DMS 273 treated with DMSO at 0.1 percent for 48 hours (cell line): ENCODE results near the gene OTOG.

Experiments used
- DNase-seq: peaks from one replicate; lab custom pipeline; 2025; lab: John Stamatoyannopoulos, UW

Gene OTOG

DNA sequence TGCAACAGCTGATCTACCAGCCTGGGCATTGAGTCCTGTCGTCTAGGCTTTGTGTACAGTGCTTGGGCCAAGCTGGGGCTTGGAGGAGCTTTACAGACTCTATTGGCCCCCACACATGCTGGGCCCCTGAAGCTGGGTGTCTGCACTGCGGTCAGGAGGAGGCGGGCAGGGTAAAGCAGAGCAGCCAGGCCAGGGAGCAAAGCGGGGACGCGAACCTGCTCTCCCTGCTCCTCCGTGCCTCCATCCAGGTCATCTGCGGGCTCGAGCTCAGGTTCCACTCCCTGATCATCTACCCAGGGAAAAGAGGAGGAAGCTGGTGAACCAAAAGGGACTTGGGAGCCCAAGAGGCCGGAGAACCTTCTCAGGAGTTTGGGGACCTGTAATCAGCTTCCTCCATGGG lies 29.9 kb upstream of the OTOG start:
- DNase-seq: no peak

DNA sequence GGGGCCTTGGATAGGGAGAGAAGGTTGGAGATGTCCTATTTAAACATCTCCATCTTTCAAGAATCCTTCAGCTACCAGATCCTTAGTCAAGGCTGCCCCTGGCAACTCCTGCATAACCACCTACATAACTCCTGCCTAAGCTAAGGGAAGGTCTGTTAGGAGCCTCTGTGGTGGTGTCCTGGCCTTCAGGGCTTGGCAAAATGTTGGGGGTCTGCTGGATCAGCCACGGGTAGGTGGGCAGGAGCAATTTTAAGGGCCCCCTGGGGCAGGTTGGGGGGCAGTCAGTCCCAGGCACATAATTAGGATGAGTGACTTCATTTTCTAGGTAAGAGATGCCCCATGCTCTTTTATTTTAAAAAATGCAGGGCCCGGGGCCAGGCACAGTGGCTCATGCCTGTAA lies 28.7 kb upstream of the OTOG start:
- DNase-seq: no peak

DNA sequence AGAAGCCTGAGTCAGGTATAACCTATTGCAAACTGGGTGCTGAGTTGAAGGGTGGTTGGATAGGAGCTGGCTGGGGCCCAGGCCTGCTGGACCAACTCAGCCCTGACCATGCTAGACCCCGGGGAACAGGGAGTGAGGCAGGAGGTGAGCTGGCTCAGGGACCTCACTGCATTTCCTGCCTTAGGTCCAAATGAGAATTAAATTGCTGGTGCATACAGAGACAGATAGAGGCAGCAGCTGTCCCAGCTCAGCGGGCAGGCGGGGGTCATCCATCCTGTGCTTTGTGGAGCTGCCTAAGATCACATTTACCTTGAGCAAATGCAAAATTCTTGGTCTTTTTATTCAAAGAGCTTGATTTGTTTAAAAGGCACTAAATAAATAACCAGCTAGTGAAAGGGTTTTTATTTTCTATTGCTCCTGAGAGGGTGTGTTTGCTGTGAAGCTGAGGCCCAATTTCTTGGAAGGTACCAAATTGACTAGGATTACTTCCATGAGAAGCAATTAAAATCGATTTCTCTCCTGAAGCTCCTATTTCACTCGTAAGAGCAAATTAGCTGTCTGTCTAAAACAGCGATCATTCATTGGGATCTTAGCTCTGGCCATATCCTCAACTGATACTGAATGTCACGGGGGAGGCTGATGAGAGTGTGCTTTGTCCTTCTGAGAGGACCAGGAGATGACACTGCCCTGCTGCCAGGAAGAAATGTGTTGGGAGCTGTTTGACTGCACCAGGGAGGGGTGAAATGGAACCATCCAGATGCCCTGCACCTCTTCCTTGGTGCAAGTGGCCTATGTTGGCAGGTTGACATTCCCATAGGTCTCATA lies 27.8 kb upstream of the OTOG start:
- DNase-seq: no peak

DNA sequence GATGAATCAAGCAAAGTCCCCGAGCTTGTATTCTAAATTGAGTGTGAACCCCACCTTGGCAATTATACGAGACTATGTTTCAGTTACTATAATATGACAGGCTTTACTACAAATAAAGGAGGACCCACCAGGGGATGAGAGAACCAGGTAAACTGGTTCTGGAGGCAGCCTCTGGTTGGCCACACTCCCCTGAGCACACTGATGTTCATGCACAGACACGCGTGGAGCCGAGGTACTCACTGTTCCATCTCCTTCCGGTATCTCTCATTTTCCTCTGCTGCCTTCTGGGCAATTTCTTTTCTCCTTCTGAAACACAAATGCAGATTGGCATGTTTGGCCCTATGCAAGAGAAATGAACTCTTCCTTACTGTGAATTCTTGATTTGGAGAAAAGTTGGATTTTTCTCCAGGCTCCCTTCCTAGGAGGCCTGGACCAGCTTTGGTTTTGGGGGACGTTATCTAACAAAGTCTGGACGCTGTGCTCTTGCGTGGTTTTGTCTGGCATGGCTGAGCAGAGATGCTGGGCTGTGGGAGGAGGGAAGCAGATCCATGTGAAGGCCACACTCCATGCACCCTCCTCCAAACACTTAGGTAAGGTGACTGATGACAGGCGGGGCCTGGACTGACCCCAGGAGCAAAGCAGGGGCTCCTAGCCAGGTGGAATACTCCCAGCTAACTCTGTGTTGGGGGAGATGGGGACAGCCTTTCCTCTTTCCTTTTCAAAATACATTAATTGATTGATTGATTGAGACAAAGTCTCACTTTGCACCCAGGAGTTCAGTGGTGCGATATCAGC lies 25.8 kb upstream of the OTOG start:
- no peak for DNase-seq

DNA sequence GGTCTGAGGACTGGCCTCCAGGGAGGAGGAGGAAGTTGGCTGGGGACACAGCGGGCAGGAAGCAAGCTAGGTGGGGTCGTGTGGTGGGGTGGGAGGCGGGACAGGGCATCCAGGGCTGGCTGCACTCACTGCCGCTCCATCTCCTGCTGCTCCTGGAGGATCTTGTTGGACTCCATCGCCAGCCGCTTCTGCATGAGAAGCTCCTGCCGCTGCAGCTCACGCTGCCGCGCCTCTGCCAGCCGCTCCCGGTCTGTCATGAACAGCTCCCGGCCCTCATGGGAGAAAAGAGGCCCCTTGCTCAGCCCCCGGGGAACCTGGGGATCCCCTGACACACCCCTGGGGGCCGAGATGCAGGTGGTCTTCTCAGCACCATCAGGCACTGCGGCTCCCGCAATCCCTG lies 24.4 kb upstream of the OTOG start:
- DNase-seq: no peak

DNA sequence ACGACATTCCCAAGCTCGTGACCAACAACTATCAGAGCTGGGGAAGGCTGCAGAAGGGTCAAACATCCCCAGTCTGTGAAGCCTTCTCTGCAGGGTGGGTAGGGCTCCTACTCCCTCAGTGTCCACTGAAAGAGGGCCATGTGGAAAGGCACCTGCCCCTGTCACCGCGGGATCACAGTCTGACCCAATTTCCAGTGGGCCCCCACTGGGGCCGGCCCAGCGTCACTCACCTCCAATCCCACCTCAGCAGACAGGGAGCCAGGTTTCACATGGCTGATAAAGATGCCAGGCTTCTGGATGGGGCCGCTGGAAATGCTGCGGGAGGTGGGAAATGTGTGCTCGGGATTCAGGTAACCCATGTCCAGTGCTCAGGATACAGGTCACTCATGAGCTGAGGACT lies 22.8 kb upstream of the OTOG start:
- DNase-seq: no peak

DNA sequence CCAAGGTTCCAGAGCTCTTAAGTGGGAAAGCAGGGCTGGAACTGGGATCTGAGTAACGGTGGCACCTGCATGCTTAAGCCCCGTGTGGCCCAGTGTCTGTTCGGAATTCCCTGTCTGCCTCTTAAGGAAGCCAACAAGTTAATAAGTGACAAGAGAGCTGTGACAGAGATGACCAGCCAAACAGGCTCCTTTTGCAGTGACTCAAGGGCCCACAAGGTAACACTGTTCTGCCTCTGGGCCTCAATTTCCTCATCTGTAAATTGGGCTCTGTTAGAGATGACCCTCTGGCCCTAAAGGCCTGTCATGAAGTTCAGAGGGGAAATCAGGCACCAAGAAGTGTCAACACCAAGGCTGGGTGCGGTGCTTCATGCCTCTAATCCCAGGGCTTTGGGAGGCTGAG lies 21.5 kb upstream of the OTOG start:
- DNase-seq: no peak

DNA sequence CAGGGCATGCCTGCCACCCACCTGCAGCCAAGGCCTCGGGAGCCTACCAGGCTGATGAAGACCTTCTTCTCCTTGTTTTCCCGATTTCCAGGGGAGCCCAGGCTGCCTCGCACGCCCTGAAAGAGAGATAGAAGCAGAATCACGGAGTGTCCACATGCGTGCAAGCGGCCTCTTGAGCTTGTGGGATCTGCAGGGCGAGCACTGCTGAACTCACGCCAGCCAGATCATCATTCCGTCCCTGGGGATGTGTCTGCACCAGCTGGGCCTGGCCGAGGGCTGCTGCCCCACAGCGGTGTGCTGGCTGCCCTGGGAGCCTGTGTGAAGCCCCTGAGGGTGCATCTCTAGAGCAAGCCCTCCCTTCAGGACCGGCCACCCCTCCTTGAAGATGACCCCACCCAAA lies 20.7 kb upstream of the OTOG start:
- no peak for DNase-seq

DNA sequence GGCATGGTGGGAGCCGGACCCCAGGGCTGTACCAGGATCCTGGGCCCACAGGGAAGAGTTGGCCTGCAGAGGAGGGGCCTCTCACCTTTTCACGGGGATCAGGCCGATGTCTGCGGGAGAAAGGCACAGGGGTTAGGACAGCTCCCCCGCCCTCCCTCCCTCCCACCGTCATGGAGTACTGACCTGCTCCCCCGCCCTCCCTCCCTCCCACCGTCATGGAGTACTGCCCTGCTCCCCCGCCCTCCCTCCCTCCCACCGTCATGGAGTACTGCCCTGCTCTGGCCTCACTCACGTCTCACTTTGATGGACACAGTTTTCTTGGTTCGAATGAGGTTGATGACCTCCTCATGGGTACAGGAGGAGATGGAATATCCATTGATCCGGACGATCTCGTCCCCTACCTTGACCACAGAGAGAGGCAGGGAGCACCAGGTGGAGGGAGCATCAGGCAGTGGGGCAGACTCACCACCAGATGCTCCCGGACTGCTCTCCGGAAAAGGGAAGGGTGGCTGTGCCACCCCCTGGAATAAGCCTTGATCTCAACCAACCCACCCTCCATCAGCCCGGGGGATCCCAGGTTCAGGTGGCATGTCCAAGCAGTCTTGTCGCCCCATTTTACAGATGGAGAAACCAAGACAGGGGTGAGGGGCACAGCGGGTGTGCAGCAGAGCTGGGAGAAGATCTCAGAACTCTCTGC lies 20.0 kb upstream of the OTOG start:
- no peak for DNase-seq

DNA sequence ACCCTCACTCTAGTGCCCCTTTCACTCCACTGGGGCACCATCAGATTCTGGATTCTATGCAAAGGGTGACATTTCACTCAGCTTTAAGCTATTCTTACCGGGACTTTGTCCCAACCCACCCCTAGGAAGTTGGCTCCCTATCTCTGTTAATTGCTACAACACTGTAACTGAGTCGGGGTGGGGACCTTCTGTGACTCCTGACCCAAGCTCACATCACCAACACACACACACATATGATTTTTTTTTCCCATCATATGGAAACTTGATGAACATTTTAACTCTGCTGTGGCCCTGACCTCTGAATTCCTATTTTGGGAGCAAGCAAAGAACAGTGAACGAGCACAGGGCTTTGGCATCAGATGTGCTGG lies 19.4 kb upstream of the OTOG start:
- no peak for DNase-seq

DNA sequence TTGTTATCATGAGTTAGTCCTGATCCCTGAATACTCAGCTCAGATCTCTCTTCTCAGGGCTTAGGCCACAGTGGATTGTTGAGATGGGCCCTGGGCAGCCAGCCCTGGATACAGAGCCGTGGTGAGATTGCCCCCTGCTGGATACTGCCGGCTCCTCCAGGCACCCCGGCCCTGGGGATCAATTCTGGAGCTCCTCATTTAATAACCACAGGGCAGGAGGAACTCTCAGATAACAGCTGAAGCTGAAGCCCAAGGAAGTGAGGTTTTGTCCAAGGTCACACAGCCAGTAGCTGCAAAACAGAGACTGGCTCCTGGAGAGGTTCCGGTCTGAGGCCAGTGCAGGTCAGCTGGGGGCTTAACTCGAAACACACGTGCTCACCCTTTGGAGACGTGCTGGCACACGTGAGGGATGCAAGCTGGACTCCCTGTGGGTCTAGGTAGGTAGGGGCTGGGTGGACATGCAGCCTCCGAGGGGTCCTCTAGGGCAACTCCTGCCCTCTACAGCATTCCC lies 18.8 kb upstream of the OTOG start:
- DNase-seq: no peak

DNA sequence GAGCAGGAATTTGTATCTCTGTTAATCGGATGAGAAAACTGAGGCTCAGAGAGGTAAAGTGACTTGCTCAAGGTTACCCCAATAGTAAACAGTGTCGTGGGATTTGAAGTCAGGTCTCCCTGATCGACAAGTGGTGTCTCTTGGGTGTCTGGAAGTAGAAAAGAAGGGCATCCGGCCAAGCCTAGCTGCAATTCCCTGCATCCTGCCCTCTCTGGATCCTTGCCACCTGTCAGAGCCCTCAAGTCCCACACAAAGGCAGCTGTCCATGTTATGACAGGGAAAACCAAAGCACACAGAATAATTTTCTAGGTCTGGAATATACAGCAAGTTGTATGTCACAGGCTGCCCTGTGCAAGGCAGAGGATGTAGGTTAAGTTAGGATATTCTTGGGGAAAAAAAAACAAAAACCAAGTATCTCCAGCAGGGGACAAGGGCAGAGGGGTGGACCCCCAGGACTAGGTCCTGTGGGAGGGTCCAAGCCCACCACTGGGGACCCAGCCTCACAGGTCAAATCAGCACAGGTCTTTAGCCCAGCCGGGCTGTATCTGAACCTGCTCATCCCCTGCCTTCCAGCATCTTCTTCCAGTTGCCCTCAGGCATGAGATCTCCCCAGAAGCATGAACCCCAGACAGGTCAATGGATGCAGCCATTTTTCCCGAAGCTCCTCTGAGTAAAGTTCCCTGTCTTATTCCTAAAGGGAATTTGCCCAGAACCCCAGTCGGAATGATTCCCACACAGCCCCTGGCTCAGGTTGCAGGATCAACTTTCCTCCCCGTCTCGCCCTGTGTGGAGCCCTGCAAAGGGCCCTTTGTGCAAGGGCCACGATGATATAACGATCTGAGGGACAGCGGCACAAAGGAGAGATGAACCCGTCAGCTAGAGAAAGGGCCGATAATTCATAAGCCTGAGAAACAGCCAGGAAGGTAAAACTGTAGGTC lies 17.9 kb upstream of the OTOG start:
- no peak for DNase-seq

DNA sequence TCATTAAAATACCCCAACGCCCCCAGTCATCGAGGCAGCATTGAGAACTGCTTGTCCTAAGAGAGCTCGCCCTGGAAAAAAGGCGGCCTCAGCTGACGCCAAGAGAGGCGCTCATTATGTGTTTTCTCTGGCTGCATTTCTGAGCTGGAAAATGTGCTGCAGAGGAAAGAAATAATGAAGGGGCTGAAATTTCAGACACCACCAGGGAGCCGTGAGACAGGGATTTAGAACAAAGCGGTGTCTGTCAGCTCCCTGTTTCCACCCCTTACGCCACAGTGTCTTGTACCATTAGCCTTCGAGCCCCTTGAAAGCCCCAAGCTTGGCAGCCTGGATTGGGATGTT lies 17.2 kb upstream of the OTOG start:
- DNase-seq: no peak

DNA sequence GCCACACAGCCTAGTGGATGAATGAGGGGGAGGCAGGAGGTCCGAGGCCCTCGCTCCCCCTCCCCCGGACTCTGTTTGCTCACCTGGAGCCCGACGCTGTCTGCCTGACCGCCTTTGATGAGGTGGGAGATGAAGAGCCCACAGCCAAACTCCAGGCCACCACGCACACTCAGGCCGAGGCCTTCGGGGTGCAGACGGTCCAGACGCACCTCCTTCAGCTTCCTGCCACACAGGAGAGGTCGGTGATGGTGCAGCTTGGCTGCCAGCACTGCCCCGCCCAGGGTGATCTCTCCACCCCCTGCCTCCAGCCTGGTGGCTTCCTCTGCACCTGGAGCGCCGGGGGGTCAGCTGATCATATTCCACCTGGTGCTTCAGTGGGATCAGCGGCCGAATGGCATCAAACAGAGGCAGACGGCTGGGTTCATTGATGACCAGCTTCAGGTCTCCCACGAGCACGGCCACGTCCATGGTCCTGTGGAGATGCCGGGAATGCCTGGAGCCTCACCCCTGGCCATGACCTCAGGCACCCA lies 15.9 kb upstream of the OTOG start:
- no peak for DNase-seq

DNA sequence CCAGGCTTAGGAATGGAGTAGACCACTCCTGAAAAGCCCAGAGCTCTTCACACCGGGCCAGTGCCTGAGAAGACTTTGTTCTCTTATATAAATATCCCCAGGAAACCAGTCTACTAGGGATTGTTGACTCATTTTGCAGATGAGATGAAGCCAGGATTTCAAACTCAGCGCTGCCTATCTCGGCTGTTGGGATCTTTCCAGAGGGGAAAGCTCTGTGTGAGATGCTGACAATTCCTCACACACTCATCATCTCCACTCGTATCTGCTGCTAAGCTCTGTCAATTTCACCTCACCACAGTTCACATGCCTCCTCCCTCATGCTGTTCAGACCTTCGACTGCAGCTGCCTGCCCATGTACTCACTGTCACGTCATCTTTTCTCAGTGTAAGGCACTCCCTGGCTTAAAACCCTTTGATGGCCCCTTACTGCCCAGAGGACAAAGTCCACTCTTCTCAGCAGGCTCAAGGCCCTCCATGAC lies 15.4 kb upstream of the OTOG start:
- no peak for DNase-seq

DNA sequence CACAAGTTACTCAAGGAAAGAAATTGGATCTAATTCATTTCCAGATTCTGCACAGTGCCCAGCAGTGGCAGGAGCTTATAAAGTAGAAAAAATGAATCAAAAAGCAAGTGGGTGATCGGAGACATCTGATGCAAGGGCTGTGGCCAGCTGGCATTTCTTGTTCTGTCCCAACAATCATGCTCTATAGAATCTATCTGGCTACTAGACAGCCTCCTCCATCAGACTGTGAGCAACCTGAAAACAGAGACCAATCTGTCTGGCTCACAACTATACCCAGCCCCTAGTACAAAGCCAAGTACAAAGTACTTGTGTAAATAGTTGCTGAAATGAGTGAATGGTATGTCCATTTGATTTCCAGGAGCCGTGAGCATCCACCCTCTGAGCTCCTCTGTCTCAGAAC lies 14.3 kb upstream of the OTOG start:
- no peak for DNase-seq

DNA sequence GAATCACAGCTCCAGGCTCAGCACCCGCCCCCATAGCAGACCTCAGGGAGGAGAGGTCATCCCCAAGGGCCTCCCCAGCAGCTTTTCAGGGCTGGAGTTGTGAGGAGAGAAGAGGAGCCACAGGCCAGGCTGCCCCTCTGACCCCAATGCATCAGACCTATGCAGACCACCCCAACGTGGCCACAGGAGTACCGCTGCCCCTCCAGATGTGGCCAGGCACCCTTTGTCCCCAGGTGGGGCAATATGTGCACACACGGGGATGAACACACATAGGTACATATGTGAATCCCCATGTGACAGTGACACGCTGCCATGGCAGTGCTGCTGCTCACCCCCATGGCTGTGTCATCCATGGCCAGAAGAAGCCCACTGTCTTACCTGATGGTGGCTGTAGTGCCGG lies 13.7 kb upstream of the OTOG start:
- DNase-seq: no peak

DNA sequence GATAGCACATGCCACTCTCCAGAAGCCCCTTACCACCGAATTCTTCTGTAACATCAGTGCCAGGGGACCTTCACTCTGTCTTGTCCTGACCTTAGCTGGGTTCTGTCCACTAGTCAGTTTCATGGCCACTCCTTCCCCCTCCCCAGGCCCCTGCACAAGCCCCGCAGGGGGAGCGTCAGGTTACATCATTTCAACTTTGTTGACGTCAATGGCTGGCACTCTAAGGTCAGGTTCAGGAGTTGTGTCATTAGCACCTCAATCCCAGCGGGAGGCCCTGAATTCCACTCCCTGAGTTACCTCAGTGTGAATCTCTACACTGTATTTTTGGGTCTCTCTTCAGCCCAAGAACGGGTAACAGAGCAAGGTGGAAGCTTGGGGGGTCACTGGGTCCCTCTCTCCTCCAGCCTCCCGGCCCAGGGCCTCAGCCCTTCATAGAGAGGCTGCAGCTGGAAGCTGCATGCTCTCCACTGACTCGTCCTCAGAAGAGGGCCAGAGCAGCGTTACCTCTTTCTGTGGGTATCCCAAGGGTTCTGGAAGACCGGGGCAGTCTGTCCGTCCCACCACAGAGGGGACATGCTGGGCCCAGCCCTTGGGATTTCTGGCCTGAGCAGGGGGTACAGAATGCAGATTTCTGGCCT lies 13.2 kb upstream of the OTOG start:
- no peak for DNase-seq

DNA sequence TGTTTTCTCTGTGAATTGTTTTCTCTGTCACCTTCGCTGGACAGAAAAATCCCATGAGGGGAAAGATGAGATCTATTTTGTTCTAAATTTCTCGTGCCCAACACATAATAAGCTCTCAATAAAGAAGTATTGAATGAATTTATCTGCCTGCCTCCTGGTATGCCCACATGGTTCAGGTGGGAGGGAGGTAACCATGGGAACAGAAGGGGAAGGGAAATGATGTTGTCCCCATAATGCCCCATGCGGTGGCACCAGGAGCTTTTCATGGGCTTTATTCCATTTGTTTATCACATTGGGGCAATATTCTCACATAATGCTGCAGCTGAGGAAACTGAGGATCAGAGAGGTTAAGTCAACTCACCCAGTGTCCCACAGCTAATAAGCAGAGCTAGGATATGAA lies 11.6 kb upstream of the OTOG start:
- no peak for DNase-seq

DNA sequence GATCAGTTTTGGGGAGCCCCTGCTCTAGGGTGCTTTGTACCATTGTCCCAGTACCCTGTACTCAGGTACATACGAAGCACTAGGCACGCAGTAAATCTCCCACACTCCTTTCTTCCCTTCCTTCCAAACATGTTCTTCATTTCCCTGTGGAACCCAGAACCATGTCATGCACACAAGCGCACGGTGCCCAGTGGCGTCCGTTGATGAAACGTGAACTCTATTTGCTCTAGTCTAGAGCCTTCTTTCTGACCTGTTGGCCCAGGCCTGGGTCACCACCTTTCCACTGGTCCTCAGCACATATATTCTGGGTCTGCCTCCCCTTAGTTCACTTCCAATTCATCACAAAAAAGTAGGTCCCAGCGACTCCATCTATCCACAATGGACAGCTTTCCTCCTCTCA lies 9.8 kb upstream of the OTOG start:
- no peak for DNase-seq

DNA sequence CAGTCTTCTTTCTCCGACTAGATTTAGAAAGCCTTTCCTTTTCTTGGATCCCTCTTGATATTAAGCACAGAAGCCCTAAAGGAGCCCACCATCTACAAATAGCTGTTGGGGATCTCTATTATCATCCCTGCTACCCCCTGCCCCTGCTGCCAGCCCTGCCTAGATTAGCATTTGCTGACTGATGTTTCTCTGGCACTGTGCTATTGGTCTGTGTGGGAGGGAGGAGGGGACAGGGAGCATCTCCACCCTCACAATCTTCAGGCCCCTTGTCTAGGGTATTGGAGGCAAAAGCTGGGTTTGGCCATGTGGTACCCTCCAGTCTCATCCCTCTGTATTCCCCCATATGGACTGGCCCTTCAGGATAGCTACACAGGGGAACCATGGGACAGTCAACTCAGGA lies 9.0 kb upstream of the OTOG start:
- DNase-seq: no peak
